Stimulated activated CD8-positive, alpha-beta memory T cell treated with anti-CD3 and anti-CD28 coated beads, Interleukin-12 subunit alpha, Interleukin-12 subunit beta, amount 100 ng/mL, for 24 hours (primary cell): ENCODE results near the gene PPARA.

ENCODE experiments used
- DNase-seq: peaks from one replicate; pipeline ENCODE4 v3.0.0-alpha.2; 2020; ENCODE audit errors: extremely low read depth

PPARA gene

DNA sequence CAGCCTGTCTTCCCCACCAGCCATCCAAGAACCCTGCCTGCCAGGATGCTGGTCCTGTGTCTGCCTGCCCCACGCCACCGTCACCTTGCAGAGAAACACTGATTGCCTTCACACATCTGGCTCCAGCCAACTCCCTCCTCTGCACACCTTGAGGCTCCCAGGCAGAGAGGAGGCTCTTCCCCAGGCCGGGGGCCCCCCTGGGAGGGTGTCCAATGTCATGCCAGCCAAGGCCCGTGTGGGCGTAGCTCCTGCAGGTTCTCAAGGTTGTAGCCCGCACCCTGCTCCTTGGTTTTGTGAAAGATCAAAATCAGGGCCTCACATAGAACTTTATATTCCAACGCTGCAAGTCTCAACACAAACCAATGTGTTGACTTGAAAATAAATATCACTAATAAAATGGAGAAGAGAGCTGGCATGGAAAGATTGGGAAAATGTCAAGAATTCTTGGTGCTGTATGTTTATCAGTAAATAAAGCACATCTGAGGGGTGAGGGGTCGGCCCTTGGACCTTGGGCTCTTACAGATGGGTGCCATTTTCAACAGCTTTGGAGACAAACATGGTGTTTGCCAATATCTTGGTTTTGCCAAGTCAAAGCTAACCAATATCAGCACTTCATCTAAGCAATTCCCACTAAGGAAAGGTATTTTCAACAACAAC, 6.7 kb upstream of the PPARA start:
- DNase-seq = no peak

DNA sequence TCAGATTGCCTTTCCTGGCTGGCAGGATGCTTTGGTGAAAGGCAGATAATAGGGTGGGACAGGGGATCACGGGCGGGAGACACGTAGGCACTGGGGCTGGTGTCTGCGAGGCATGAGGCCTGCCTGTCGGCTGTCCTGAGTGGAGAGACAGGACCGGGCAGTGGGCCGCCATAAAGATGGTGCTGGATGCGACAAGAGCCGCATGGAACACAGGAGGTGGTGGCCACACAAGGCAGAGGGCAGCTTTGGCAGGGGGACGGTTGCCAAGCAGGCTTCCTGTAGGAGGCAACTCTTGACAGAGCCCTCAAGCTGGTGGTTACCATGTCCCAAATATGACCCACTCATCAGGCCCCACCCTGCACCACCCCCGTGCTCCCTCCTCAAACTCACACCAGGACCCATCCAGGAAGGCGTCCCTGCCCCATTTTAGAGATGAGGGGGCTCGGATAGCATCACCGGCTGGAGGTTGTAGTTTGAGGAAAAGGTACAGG, 4.9 kb upstream of the PPARA start:
- DNase-seq = no peak

DNA sequence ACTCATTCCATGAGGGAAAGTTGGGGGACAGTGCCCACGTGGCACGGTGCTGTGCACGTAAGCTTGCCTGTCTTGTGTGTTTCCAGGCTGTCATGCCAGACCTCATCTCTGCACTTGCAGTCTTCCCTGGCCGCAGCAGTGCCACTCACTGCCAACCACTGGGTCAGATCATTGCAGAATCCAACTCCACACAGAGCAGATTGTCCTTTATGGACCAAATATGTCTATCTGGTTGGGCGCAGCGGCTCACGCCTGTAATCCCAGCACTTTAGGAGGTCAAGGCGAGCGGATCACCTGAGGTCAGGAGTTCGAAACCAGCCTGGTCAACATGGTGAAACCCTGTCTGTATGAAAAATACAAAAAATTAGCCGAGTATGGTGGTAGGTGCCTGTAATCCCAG, 4.4 kb upstream of the PPARA start:
- DNase-seq = no peak

DNA sequence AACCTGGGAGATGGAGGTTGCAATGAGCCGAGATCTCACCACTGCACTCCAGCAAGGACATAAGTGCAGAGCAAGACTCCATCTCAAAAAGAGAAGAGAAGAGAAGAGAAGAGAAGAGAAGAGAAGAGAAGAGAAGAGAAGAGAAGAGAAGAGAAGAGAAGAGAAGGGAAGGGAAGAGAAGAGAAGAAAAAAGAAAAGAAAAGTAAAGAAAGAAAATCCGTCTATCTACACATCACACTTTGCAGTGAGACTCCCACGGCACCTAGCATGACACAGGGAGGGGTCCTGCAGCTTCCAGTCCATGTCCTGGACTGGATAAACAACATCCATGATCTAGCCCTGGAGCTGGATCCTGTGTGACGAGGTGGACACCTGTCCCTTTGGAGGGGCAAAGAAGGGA, 4.0 kb upstream of the PPARA start:
- no peak for DNase-seq

DNA sequence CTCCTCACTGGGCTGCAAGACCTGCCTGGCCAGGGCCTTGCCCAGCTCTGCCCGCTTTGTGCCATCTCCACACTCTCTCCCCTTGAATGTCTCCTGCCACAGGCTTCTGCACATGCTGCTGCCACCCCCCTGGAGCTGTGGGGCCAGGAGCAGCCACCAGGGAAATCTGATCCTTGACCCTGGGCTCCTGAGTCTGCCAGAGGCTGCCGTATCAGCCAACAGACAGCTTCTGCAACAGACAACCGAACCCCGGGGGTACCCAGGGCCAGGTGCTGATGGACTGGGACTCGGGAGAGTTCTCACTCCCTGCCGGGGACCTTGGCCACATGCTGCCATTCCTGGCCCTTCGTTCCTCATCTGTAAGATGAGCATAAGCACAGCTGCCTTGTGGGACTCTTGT, 3.3 kb upstream of the PPARA start:
- no peak for DNase-seq

DNA sequence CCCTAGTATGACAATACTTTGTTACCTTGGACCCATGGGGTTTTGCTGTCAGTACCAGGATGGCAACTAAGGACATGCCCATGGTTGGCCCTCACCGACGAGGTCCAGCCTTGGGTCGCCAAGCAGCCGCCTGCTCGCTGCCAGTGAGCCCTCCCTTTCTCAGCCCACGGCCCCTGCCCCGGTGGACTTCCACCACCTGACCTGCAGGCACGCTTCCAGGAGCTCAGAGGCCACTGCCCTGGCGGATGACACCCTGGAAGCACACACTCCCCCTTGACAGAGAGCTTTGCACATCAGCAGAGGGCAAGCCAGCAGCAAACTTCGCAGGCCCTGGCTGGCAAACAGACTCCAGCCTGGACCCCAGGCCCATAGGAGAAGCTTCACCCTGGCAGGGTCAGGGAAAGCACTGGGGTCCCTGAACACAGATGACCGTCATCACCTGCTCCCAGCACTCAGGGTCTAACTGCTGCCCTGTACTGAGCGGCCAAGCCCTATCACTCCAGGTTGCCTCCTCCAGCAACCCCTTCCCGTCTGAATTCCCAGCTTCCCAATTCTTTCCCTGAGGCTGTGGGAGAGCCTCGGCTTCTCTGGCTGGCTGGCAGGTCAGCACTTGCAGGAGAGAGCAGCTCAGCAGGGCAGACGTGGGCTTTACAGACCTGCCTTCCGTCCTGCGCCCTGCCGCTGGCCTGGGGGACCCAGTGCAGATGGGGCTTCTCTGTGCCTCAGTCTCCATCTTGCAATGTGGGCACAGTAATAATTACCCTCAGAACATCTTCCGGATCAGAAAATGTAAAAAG, 2.7 kb upstream of the PPARA start:
- no peak for DNase-seq

DNA sequence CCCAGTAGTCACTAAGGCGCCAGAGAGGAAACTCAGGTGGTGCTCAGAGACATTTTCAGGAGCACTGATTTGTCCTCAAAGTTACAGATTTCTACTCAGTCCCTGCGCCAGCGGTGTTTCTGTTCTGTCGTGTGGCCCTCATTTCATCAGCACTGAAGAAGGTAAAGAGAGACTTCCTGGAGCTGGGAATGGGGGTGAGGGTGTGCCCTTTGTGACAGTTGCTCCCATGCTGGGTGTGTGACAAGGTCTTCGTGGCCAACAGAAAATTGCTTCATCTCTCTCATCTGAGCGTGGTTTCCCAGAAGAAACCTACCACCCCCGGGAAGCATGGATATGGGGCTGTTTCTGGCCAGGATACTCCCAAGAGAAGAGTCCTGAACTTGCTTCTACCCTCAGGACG, 2.0 kb upstream of the PPARA start:
- DNase-seq = no peak

DNA sequence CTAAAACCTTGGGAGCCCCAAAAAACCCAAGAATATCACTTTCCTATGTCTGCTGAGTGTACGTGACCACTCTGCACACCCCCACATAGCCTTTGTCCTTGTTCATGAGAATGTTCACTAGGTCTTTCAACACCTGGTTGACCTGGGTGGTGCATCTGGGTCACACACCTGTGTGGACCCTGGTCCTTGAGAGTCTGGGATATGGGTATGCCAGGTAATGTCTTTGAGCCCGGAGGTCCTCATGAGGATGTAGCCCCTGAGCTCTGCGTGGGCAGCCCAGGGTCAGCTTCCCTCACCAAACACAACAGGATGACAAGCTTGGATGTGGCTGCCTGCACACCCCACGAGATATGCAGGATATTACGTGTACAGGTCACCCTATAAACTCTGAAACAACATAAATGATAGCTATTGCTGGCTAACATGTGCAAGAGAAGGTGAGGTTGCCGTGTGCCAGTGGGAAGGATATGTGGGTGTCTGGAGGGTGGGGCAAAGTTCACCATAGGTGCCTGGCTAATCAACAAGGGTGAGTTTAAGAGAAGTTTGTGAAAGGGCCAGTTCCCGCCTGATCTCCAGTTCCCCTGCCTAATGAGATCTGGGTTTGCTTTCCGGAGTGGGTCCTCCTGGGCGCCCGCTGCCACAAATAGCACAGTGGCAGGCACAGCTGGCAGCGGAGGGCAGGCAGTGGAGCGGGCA, 1.4 kb upstream of the PPARA start:
- no peak for DNase-seq

DNA sequence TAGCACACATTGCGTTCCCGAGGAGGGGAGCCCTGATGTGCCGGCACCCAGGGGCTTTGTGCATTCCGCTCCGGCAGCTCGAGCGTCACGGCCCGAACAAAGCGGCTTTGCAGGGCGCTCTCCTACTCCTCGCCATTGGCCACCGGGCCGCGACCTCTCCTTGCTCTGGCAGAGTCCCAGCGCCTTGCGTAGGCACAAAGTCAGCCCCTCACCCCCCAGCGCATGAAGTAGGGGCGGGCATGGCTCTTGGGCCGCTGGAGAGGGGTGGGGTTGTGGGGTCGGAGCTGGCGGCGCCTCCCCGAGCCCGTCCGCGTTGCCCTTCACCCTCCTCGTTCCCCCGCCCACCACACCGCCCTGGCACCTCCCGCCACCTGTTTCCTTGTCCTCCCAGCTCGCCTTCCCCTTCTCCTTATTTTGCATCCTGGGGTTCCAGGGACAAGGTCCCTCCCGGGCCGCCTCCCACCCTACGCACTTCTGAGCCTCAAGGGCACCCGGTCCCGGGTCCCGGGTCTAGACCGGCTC, 753 bp upstream of the PPARA start:
- DNase-seq = peak; percentile 1

DNA sequence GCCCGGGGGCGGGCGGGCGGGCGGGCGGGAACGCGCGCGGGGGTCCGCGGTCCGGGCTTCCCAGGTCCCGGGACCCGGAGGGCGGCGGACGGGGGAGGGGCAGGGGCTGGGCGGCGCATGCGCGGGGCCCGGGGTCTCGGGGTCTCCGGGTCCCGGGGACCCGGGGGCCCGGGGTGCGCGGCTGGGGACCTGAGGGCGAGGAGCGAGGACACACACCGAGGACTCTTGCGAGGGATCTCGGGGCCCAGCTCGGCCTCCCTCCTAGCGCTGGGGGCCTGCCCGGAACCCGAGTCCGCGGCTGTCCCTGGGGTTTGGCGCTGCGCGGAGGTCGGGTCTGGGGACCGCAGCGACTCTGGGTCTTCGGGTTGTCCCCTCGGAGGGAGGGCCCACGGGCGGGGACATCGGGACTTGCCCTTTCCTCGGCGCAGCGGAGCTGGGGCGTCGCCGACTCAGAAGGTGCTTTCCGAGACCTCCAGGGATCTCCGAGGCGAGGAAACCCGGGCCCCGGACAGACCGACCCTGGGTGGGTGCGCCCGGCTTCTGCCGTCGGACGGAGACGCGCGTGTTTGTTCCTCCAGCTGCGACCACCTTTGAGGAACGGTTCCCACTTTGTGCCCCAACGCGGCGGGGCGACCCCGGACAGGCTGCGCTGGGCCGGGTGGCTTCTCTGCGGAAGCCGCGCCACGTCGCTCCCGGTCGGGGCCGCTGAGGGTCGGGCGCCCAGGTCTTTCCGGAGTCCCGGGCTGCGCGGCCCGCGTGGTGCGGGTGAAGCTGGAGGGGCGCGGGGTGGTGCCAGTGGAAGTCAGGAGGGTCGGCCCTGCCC, 540 bp downstream of the PPARA start:
- peak; percentile 21 for DNase-seq

DNA sequence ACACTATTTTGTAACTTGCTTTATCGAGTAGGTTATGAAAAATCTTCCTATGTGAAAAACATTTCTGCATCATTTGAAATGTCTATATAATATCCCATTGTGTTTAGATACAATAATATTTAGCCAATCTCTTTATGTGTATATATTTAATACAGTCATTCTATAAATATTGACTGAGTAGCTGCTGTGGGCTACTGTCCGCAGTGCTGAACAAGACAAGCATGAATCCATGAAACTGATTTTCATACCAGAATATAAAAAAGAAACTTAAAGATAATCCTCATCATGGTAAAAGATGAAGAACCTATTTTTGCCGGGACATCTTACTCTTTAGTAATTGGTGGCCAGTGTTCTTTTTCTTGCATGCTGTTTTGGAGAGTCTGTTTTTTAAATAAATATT, 3.6 kb downstream of the PPARA start:
- DNase-seq = no peak

DNA sequence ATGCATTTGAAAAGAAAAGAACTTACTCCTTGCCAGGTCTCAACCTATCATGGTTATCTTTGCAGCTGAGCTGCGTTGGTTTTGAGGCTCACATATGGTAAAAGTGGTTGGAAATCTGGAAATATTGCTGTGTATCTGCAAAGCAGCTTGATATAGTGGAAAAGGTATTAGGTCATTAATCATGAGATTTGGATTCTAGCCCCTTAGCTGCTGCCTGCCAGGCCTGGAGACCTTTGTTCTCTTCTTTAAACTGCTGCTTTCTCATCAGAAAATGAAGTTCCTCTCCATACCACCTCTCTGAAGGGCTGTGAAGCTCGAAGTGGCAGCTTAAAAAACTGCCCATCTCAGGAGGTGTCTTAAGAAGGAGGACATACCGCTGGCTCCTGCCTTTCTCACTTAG, 5.7 kb downstream of the PPARA start:
- no peak for DNase-seq

DNA sequence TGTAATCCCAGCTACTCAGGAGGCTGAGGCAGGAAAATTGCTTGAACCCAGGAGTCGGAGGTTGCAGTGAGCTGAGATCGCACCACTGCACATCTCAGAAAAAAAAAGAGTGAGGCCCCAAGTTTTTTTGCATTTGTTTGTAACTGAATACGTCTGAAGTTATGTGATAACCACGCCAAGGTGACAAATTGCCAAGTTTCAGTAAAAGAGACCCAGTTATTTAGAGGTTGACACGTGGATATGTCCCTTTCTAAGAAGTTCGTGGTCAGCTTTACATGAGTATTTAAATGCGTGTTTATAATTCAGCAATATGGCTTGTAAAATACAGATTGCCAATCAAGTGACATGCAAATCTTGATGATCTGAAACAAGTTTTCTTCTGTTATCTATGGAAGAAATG, 8.0 kb downstream of the PPARA start:
- no peak for DNase-seq

DNA sequence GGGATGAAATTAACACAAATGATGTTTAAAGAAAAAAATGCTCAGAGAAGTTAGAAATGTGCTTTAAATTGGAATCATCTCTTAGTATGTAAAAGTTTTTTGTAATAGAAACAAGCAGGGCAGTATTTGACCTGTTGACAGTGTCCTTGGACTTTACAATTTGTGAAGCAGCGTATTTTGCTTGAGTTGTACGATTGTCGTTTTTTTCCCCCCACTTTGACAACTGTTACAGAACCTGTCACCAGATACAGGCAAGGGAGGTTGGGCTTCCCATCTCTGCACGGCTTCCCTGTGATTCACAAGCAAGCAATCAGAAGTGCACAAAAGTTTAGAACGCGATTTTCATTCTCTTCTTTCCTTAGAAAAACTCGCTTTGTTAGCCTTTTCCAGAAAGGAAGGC, 8.9 kb downstream of the PPARA start:
- no peak for DNase-seq

DNA sequence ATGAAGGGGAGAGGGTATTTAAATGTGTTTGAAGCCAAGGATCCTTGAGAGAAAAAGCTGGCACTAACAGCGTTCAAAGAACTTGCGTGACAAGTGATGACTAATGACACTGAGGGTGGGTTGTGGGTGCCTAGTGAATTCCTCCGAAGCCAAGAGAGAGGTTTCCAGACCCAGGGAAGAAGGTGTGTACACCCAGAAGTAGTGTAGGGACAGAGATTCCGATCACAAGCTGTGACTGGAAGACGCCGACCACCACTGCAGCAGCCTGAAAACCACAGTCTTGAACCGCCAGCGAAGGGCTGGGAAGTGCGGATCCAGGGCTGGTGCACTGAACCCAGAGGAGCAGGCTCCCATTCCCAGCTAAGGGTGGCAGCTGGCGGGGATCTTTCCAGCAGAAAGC, 9.5 kb downstream of the PPARA start:
- no peak for DNase-seq

DNA sequence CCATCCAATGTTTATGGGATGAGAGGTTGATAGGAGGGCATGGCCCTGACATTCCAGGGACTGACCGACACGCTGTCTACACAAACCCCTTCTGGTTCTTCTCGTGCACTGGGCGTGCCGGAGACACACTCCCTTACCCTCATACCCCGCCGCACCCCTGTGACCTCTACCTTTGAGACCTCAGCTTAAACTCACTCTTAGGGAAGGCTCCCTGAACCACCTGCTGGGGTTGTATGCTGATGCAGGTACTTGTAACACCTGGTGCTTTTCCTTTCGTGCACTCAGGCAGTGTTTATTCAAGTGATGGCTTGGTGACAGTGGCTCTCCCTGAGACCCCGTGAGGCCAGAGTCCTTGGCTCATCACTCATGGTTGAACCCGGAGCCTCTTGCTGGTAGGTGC, 12.0 kb downstream of the PPARA start:
- DNase-seq = no peak

DNA sequence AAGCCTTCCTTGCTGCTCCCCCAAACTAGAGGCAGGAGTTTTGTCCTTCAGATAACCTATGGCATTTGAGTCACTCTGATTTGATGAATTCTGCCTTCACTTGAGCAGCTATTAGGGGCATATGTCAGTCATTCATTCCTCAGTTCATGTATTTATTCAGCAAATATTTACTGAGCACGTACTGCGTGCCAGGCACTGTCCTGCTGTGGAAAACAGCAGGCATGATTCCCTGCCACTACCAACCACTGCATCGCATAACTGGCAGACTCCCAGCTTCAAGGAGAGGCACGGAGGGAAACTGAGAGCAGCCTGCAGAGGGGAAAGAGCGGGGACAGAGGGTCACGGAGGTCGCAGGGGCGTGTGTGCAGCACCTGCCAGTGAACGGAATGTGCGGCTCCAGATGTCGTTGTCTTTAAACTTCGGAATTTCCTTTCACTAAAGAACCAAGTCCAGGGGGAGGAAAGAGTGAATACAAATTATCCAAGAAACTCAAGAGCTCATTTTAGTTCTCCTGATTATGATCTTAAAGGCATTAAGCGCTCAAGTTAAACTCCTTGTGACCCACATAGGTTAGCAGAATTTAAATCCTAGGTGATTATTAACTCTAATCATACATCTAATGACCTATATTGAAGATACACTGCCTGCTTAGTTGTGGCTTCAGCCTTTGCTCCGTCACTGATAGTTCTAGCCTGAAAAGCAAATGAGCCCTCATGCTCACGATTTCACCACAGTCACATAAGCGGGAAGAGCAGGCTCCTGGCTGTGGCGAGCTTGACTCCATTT, 12.6 kb downstream of the PPARA start:
- DNase-seq = no peak

DNA sequence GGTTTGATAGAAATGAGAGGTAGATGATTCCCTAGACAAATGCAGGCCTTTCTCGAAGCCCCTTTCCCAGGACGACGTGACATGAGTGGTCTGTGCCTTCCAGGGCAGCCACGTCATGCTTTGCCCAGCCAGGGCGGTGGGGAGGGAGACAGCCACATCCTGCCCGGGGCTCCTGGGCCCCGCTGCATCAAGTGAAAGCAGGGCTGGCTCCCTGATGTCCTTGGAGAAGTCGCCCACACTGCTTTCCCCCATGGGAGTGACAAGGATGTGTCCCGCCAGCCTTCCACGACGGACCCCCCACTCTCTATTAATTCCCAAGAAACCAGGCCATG, 13.2 kb downstream of the PPARA start:
- no peak for DNase-seq

DNA sequence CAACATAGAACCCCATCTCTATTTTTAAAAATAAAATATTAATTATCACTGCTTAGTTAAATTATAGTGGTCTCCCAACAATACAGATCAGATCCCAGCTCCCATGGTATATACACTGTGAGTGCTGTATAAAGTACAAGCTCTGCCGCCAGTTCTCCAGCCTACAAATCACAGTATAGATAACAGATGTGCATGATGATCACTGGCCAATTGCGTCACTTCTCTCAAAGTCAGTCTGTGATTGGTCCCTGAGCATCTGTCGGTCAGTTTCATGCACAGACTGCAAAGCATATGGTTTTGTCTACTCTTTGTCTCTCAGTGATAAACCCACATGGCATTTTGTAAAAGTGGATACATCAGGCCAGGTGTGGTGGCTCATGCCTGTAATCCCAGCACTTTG, 15.7 kb downstream of the PPARA start:
- no peak for DNase-seq

DNA sequence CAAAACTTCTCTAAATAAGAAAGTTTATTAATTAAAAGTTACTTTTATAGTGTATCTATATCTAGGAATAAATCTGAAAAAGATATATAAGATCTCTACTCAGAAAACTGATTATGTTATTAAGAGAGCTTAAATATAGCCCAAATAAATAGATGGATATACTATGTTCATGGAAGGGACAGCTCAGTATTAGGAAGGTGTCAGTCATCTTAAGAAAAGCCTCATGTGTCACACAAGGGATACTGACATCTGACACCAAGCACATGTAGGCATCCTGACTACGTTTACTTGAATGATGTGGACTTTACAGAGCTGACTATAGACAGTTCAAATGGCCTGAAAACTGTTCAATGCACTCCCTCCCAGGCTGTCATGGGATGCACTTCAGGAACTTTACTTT, 19.3 kb downstream of the PPARA start:
- DNase-seq = no peak

DNA sequence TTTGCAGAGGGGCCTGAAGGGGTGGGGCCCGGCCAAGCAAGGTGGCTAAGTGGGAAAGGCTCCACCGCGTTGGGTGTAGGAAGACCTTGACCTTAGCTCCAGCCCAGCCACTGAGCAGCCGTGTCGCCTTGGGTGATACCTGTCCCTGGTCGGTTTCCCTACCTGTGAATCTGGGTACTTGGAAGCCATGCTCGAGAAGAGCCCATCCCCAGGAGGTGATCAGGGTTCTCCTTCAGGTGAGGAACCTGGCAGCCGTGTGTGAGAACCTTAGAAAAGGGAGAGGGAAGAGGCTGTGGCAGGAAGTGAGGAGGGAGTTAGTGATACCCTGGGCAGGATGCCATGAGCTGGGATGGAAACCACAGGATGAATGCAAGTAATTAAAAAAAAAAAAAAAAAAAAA, 21.6 kb downstream of the PPARA start:
- no peak for DNase-seq
